ENCODE results near the gene NOL12. TPM values are rescaled to one million over a fixed set of nuclear protein-coding genes. Genes with fewer than 3 reads are reported as not detected.

Gene NOL12
- total RNA-seq, 1 experiment from 2014 or later: 30.4 TPM

- Mint-ChIP-seq H3K9me3 (no peaks in the 10 kb centered on the region), H3K27ac (no peak overlapping the region; a peak in 1 of 7 replicates), H3K27me3 (ENCODE audit: low read depth) (no peaks in the 10 kb centered on the region), H3K36me3 (ENCODE audit: insufficient read depth in 1 of 3, low read depth in 3 of 3) (peaks cover 10 to 77% (median 68%) of the 10 kb centered on the region in 3 experiments), H3K4me1 (peaks cover 2% of the 10 kb centered on the region in 2 experiments; a peak in 1 of 4 replicates), H3K4me3 (no peak overlapping the region)
- H2BK12ac ChIP-seq (ENCODE audit: insufficient read length, low read depth, low read length): no peak overlapping the region
- no peak overlapping the region for H2BK20ac ChIP-seq (ENCODE audit: low read depth, low read length, poor library complexity, severe bottlenecking)
- H3K27ac ChIP-seq (ENCODE audit: insufficient read length, low read depth, low read length): no peak overlapping the region
- WGBS (ENCODE audit: extremely low coverage, insufficient read length, low lambda C conversion rate): no CpG with 5 or more reads among the region's 9 CpGs
- no peak overlapping the region for H4K91ac ChIP-seq (ENCODE audit: insufficient read length, low read depth, low read length)
- no peak overlapping the region for H3K14ac ChIP-seq (ENCODE audit: insufficient read depth, low read length)
- no peak overlapping the region for H2AFZ ChIP-seq (ENCODE audit: low read length)
- H4K8ac ChIP-seq (replicated peaks; ENCODE audit: insufficient read length, low read depth, low read length): no peak overlapping the region
- no peaks in the 10 kb centered on the region for H4K20me1 ChIP-seq (ENCODE audit: control insufficient read depth, insufficient read depth, insufficient read length)
- H3K4ac ChIP-seq (ENCODE audit: low read depth, low read length): no peak overlapping the region
- no peak overlapping the region for H3K56ac ChIP-seq (ENCODE audit: insufficient read length, low read depth, low read length)
- no peak for DNase-seq
- no peak overlapping the region for H2BK5ac ChIP-seq (ENCODE audit: insufficient read length, low read length)
- no peaks in the 10 kb centered on the region for H3K79me1 ChIP-seq (ENCODE audit: insufficient read depth, low read depth, low read length, poor library complexity, severe bottlenecking)
- no peak overlapping the region for H2AK5ac ChIP-seq (ENCODE audit: insufficient read length, low read length)
- no peak overlapping the region for H3K18ac ChIP-seq (ENCODE audit: insufficient read length, low read depth, low read length)
- no peaks in the 10 kb centered on the region for H3K79me2 ChIP-seq (ENCODE audit: insufficient read depth, low read length)
- no peak overlapping the region for H3K23ac ChIP-seq (ENCODE audit: insufficient read length, low read depth, low read length)
- no peaks in the 10 kb centered on the region for H3K9me3 ChIP-seq (ENCODE audit: control insufficient read depth, low read depth, low read length)
- no peaks in the 10 kb centered on the region for H3K27me3 ChIP-seq (ENCODE audit: insufficient read depth, low read length)
- H4K5ac ChIP-seq (ENCODE audit: insufficient read length, low read depth, low read length): no peak overlapping the region
- H2BK120ac ChIP-seq (ENCODE audit: low read depth, low read length, poor library complexity, severe bottlenecking): no peak overlapping the region
- no peak for TF ChIP-seq CTCF (conservative IDR thresholded peaks at IDR 0.05)
- no peaks in the 10 kb centered on the region for H3K4me1 ChIP-seq (ENCODE audit: insufficient read depth, low read length)
- H3T11ph ChIP-seq (ENCODE audit: low read length): no peak overlapping the region
- H3K4me2 ChIP-seq (ENCODE audit: insufficient read depth, insufficient read length, low read length): no peak overlapping the region
- no peak overlapping the region for H3K9ac ChIP-seq (ENCODE audit: extremely low read depth, insufficient read length, low read length)
- no peak overlapping the region for H2BK15ac ChIP-seq (ENCODE audit: low read depth, low read length)
- H3K23me2 ChIP-seq (ENCODE audit: insufficient read length, low read depth, low read length, poor library complexity, severe bottlenecking): no peaks in the 10 kb centered on the region
These were observed 38.8 kb upstream of the NOL12 start for GRCh38 chr22:37647317-37647716.

Data from H9 (cell line).